Neutrophil (primary cell): ENCODE measurements around the gene NMUR1.

ENCODE experiments used
- H3K27ac ChIP-seq: fragments of 200-600 bp; sonication (generic); 2 replicates; pipeline ENCODE4 v1.5.1; 2016; ENCODE audit warnings: mild to moderate bottlenecking, moderate library complexity
- H3K27me3 ChIP-seq: fragments of 200-600 bp; sonication (generic); 2 replicates; pipeline ENCODE4 v1.6.0; 2016; ENCODE audit warnings: mild to moderate bottlenecking
- H3K36me3 ChIP-seq: fragments of 200-600 bp; sonication (generic); 2 replicates; pipeline ENCODE4 v1.5.1; 2017
- H3K4me1 ChIP-seq, 2 experiments: fragments of 200-600 bp in 1 of 2; sonication (generic) in 1 of 2; 1 replicate in 1 of 2; 2 replicates in 1 of 2; pipeline versions ENCODE4 v1.5.1 to v1.6.1; 2013 to 2016; ENCODE audit warnings: low read depth in 1 of 2, low read length in 1 of 2, mild to moderate bottlenecking in 1 of 2, moderate library complexity in 1 of 2; ENCODE audit not compliant: control insufficient read depth in 1 of 2, insufficient read depth in 1 of 2
- H3K4me3 ChIP-seq, 2 experiments: fragments of 200-600 bp in 1 of 2; sonication (generic) in 1 of 2; 1 replicate in 1 of 2; 2 replicates in 1 of 2; pipeline ENCODE4 v1.5.1; 2013 to 2016; ENCODE audit warnings: low read depth in 1 of 2, low read length in 1 of 2, mild to moderate bottlenecking in 1 of 2, moderate library complexity in 1 of 2
- H3K9me3 ChIP-seq: fragments of 200-600 bp; sonication (generic); 2 replicates; pipeline ENCODE4 v1.5.1; 2016
- CTCF ChIP-seq: fragments of 200-600 bp; sonication (generic); IDR thresholded peaks from 2 replicates; pipeline ENCODE4 v1.5.1; 2016; ENCODE audit warnings: antibody characterized with exemption

NMUR1 gene

DNA sequence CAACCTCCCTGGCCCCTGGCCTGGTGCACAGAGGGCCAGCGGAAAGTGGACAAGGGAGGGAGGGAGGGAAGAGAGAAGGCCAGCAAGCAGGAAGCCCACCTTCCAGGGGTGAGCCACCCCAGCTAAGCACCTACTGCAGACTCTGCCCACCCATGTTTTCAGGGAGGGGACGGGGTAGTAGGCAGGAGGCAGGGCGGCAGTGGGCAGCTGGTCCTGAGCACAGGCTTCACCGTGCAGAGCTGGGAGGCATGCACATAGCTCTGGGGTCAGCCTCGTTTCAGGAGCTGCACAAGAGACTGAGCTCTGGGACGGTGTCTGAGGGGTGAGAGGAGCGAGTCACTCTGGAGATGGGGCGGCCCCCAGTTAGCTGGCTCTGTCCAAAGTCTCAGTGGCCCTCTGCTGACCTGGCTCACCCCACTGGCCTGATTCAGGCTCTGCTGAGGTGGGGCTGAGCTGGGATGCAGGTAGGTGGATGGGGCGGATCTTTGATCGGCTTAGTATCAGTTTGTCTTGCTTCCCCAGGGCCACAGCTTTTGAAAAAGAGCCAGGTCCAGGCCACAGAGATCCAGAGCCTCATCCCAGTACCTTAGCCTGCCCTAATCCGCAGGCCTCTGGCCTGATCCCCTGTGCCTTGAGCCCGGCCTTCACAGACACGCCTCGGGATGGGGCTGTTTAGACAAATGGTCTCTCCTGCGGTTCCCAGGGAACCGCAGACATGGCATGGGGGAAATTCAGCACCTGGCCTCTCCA lies 3.7 kb downstream of the NMUR1 start:
- H3K36me3 ChIP-seq: no peaks in the 10 kb centered on the region
- no peaks in the 10 kb centered on the region for H3K9me3 ChIP-seq
- peaks cover 11 to 21% of the 10 kb centered on the region in 2 experiments for H3K4me1 ChIP-seq
- H3K4me3 ChIP-seq: no peak overlapping the region
- H3K27me3 ChIP-seq: peaks cover 11% of the 10 kb centered on the region
- no peak for TF ChIP-seq CTCF
- H3K27ac ChIP-seq: no peak overlapping the region

DNA sequence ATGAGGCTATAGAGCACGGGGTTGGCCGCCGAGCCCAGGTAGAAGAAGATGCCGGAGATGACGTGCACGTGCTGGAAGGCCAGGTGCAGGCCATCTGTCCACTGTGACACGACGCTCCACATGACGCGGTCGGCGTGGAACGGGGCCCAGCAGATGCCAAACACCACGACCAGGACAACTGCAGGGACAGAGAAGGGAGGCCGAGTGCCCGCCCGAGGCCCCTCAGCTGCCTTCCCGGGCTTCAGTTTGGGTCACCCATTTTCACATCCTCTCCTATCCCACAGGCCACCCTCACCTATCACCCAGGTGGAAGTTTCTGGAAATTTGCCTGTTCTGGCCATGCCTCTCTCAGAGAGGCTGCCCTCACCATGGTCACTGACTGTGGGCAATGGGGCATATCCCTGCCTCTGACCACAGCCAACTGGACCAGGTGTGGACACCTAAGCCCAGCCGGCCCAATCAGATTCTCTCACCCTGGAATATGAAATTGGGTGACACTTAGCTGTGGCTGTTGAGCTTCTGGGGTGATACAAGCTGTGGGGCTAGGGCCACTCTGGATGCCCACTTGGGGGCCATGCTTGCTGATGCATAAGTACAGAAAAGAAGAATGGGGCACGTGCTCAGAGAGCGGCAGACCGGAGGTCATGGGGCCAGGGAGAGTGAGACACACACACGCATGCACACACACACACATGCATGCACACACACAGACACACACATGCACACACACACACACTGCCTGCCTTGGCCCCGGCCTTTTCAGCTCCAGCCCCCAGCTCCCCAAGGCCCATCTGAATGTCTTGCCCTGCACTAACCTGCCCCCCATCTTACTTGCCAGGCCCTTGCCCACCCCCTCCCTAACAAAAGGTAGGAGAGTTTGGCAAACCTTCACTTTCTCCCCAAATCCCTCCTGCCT lies 4.7 kb downstream of the NMUR1 start:
- TF ChIP-seq CTCF: no peak
- no peak overlapping the region for H3K27ac ChIP-seq
- no peak overlapping the region for H3K4me3 ChIP-seq
- no peaks in the 10 kb centered on the region for H3K36me3 ChIP-seq
- no peaks in the 10 kb centered on the region for H3K9me3 ChIP-seq
- peaks cover 11% of the 10 kb centered on the region for H3K27me3 ChIP-seq
- peaks cover 9 to 16% of the 10 kb centered on the region in 2 experiments for H3K4me1 ChIP-seq

DNA sequence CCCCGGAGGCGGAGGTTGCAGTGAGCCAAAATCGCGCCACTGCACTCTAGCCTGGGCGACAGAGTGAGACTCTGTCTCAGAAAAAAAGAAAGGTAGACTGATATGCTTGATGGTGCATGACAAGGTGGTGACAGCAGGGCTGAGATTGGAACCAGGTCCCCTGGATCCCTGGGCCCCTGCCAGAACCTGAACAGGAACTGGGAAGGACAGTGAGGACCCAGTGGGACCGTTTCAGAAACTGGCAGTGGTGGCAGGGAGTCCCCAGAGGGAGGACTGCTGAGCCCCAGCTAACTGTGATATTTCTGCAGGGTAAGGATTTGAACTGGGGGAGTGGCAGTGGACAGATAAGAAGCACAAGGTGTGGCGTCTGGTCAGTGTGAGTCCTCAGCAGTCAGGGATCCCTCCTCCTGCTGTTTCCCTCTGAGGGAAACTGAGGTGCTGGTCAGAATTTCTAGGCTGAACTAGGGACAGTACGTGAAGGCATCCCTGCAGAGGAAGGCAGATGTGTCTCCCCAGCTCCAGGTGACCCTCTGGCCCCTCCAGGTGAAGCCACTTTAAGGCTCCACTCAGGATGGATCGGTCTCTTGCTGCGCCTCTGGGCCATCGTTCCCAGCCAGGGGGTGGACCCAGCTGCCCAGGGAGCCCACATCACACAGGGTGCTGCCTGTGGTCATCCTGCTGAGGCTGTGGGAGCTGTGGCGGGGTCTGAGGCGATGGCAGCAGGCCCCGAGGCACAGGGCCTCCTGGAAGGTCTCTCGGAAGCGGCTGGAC lies 5.6 kb downstream of the NMUR1 start:
- no peaks in the 10 kb centered on the region for H3K36me3 ChIP-seq
- H3K4me3 ChIP-seq: no peak overlapping the region
- no peaks in the 10 kb centered on the region for H3K9me3 ChIP-seq
- H3K4me1 ChIP-seq: peaks cover under 1 to 8% of the 10 kb centered on the region in 2 experiments
- TF ChIP-seq CTCF: no peak
- H3K27me3 ChIP-seq: peaks cover 6% of the 10 kb centered on the region
- no peak overlapping the region for H3K27ac ChIP-seq

DNA sequence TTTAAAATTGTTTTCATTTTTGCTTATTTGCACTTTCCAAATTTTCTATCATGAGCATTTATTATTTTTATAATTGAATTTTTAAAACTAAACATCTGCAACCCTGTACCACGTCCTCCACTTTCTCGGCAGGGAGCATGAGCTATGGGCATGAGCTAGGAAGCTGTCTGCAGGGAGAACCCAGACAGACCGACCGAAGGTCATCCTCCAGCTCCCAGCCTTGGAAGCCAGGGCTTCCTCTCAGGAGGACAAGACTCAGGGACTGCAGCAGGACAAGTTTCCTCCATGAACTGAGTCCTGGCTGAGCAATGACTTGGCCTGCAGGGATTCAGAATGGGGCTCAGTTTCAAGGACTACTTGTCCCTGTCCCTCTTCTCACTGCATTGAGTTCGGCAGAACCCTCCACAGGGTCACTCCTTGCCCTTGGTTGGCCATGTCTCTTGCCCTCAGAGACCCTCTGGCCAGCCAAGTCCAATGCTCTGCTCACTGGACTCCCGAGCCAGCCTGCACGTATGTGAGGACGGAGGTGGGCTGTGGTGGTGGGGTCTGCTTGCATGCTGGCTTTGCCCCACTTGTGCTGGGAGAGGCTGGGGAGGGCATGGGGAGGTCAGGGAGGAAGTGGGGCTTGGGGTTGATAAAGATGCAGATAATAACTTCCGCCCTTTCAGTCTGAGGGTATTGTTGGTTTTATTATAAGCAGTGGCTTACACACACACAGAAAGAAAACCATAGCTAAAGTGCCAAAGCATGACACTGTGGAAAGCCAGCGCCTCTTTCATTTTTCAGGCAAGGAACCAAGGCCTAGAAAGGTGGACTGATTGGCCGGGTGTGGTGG lies 6.6 kb downstream of the NMUR1 start:
- H3K4me3 ChIP-seq: no peak overlapping the region
- no peaks in the 10 kb centered on the region for H3K27me3 ChIP-seq
- H3K36me3 ChIP-seq: no peaks in the 10 kb centered on the region
- H3K4me1 ChIP-seq: peaks cover 0 to 8% of the 10 kb centered on the region in 2 experiments
- no peaks in the 10 kb centered on the region for H3K9me3 ChIP-seq
- no peak for TF ChIP-seq CTCF
- no peak overlapping the region for H3K27ac ChIP-seq
